Stimulated activated CD8-positive, alpha-beta memory T cell treated with anti-CD3 and anti-CD28 coated beads, Interleukin-2, amount 100 ng/mL, for 1 hour (primary cell): ENCODE measurements around the gene NDUFA3.

Source experiments
- DNase-seq, 2 donors: peaks; one replicate each; pipeline ENCODE4 v3.0.0-alpha.2; 2020; ENCODE audit warnings: low read depth in 2 of 2

The NDUFA3 gene

GRCh38 chr19:54107876-54108490 is 5.3 kb downstream of the NDUFA3 start:
- no peak for DNase-seq

DNA sequence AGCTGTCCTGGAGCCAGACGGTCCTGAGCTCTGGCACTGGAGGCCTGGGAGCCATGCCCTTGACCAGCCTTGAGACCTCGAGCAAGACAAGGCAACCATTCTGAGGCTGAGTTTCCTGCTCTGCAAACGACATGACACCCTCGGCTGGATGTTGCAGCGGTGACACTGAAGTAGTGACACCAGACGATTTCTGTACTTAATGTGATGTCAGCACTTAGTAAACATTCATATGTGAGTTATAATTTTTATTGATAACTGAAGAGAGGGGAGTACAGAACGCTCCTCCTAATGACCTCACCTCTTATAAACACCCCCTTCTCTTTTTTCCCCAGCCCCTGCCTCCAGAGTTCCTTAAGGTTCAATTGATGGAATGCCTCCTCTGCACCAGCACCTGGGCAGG is 5.8 kb downstream of the NDUFA3 start:
- no peak for DNase-seq

DNA sequence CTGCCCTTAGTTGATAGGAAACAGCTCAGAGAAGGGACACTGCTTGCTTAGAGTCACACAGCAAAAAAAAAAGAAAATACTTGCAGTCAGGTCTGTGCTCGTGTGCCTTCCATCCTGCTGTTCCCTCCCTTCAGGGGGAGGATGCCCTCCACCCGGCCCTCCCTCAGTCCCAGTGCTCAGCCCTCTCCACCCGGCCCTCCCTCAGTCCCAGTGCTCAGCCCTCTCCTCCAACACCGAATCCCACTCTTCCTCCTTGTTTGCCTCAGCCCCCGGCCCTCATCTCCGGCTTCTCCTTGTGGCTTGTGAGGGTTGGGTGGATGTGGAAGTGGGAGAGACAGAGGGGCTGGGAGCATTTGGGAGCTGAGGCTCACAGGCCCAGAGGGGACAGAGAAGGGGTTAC is 7.0 kb downstream of the NDUFA3 start:
- DNase-seq, result no peak

- no peak for DNase-seq
Observed at GRCh38 chr19:54114340-54115108, 11.9 kb downstream of the NDUFA3 start.

GRCh38 chr19:54115109-54116063 is 12.7 kb downstream of the NDUFA3 start, which contains the start of the genes PRPF31 and TFPT:
PRPF31 (plus strand) TSS chr19:54115754; CDS start chr19:54118279, 2,525 bp downstream.
TFPT (minus strand) TSS chr19:54115657; CDS start chr19:54115269, 388 bp downstream.
- DNase-seq, result peak; percentile 91 to 95

DNA sequence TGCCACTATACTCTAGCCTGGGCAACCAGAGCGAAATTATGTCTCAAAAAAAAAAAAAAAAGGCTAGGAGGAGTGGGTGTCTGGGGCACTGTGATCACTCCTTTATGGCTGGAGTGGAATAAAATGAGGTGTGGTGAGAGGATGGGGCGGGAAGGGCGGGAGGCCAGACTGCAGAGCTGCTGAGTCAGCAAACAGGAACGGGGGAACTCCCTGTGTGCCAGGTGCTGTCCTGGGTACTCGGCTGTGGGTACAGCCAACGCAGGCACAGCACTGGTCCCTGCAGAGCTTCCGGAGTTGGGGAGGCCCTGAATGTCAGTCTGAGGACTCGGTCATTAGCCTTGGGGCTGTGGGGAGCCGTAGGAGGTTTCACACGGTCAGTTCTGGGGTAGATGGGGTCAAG is 18.6 kb downstream of the NDUFA3 start:
- DNase-seq, result no peak

DNA sequence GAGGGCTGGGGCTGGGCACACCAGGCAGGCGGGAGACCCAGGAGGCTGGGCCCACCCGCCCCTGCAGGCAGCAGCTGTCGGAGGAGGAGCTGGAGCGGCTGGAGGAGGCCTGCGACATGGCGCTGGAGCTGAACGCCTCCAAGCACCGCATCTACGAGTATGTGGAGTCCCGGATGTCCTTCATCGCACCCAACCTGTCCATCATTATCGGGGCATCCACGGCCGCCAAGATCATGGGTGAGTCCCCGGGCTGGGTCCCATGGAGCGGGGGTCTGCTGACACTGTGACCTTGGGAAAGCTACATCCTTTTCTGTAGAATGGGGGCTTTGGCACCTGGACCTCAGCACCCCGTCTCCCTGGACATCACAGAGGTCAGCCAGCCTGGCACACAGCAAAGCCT is 21.0 kb downstream of the NDUFA3 start:
- no peak for DNase-seq

GRCh38 chr19:54124393-54124792 is 21.7 kb downstream of the NDUFA3 start:
- no peak for DNase-seq

GRCh38 chr19:54125713-54126112 is 23.1 kb downstream of the NDUFA3 start:
- DNase-seq, result no peak

DNA sequence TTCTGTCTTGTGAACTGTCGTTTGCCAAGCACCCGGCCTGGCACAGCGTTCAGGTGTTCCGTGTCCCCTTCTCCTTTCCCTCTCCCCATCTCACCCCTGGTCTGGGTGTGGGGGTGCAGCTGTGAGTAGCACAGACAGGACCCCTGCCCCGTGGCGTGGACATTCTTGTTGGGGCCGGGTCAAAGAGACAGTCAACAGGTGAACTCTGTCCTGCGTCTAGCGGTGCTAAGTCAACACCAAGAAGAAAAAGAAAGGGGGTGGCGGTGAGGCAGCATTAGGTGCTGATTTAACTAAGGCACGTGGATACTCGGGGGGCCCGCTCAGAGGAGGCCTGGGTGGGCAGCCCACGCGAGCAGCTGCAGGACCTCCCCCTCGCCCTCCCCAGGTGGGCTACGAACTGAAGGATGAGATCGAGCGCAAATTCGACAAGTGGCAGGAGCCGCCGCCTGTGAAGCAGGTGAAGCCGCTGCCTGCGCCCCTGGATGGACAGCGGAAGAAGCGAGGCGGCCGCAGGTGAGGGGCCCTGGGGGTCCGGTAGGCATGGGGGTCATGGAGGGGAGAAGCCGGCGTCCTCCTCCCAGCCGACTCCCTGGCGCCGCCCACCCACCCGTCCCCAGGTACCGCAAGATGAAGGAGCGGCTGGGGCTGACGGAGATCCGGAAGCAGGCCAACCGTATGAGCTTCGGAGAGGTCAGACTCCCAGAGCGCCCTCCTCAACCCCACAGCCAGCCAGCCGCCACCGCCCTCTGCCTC is 25.2 kb downstream of the NDUFA3 start:
- no peak for DNase-seq

- DNase-seq, result no peak
Observed at GRCh38 chr19:54128441-54128725, 25.7 kb downstream of the NDUFA3 start.

- DNase-seq, result no peak
Observed at GRCh38 chr19:54128796-54129616, 26.4 kb downstream of the NDUFA3 start.

DNA sequence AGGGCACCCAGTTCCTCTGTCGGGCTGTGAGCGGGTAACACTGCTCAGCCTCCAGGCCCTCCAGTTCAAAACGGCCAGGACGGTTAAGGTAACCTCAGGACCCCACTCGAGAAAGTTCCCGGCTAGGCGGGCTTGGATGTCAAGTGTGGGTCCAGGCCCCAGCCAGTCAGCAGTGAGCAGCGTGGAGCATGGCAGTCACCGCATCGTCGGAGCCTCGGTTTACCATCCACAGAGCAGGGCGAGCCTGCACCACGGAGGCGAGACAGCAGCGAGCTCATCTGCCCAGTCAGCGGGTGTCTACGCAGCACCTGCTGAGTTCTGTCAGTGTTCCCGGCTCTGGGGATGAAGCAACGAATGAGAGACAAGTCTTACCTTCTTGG is 27.0 kb downstream of the NDUFA3 start:
- DNase-seq, result no peak

GRCh38 chr19:54133312-54133956 is 30.8 kb downstream of the NDUFA3 start:
- no peak for DNase-seq

DNA sequence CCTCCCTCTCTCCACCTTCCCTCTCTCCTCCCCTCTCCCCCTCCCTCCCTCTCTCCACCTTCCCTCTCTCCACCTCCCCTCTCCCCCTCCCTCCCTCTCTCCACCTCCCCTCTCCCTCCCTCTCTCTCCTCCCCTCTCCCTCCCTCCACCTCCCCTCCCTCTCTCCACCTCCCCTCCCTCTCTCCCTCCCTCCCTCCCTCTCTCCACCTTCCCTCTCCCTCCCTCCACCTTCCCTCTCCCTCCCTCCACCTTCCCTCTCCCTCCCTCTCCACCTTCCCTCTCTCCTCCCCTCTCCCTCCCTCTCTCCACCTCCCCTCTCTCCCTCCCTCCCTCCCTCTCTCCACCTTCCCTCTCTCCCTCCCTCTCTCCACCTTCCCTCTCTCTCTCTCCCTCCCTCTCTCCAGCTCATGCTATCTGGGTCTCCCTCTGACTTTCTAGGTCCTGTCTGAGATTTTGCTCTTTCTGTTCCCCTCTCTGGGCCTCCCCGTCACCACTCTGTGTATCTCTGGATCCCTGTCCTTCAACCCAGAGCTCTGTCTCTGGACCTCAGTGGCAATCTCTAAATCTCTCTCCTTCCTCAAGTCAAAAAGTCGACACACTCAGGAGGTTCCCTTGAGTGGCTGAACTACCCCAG is 31.4 kb downstream of the NDUFA3 start:
- DNase-seq, result no peak

GRCh38 chr19:54136086-54136863 is 33.6 kb downstream of the NDUFA3 start:
- DNase-seq, result no peak

DNA sequence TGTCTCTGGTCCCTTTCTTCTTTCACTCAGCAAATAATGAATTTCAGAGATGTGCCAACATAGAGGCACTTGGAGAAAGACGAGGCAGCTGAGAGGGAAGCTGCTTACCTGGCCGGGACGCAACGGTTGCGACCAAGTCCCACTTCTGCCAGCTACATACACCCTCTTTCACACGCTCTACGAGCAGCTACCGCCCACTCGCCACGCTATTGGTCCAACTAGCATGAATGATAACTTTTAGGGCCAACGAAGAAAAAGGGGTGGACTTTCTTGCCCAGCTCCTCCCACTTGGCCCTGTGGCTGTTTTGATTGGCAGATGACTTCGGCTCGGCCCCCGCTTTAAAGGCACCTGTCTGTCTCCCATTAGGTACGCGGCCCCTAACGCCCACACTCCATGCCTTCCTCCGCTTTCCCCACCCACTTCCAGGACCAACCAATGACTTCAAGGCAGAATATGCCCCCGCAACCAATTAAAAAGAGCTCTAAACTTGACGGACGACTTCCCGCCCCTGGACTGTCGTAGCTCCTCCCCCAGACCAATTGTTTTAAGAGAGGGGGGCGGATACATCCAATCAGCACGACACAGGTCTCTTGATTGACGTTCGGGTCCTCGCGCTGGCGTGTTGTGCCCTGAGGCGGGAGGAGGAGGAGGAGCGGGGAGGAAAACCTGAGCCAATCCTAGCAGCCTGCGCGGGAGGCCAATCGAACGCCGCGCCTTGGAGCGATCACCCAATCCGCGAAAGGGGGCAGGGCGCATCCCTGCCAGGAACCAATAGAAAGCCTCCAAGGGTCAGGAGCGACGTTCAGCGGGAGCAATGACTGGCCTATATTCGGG is 34.4 kb downstream of the NDUFA3 start:
- DNase-seq, result peak; percentile 97 to 98
